ENCODE measurements around the gene CLEC6A. TPM values are rescaled to one million over a fixed set of nuclear protein-coding genes. Genes with fewer than 3 reads are reported as not detected.
A peak's percentile ranks its signal among the peaks of the same experiment; 100 is the strongest.

Gene CLEC6A
- total RNA-seq, 1 experiment from 2014 or later: 0.17 TPM

GRCh38 chr12:8527250-8528130, 71.7 kb downstream of the CLEC6A start:
- Histone ChIP-seq H3K27ac (ENCODE audit: insufficient read length, low read depth, low read length) (no peak overlapping the region), H3K56ac (ENCODE audit: insufficient read length, low read depth, low read length) (no peak overlapping the region), H3K9me3 (ENCODE audit: control insufficient read depth, low read depth, low read length) (no peaks in the 10 kb centered on the region), H4K91ac (ENCODE audit: insufficient read length, low read depth, low read length) (no peak overlapping the region), H3K4ac (ENCODE audit: low read depth, low read length) (no peak overlapping the region), H3K23me2 (ENCODE audit: insufficient read length, low read depth, low read length, poor library complexity, severe bottlenecking) (no peaks in the 10 kb centered on the region), H4K8ac (replicated peaks; ENCODE audit: insufficient read length, low read depth, low read length) (no peak overlapping the region), H3K79me1 (ENCODE audit: insufficient read depth, low read depth, low read length, poor library complexity, severe bottlenecking) (no peaks in the 10 kb centered on the region), H2BK15ac (ENCODE audit: low read depth, low read length) (no peak overlapping the region), H3K18ac (ENCODE audit: insufficient read length, low read depth, low read length) (peak overlapping the region; percentile 82), H4K5ac (ENCODE audit: insufficient read length, low read depth, low read length) (no peak overlapping the region), H3K9ac (ENCODE audit: extremely low read depth, insufficient read length, low read length) (no peak overlapping the region), H2AK5ac (ENCODE audit: insufficient read length, low read length) (no peak overlapping the region), H4K20me1 (ENCODE audit: control insufficient read depth, insufficient read depth, insufficient read length) (no peaks in the 10 kb centered on the region), H3T11ph (ENCODE audit: low read length) (no peak overlapping the region), H3K23ac (ENCODE audit: insufficient read length, low read depth, low read length) (no peak overlapping the region), H3K4me2 (ENCODE audit: insufficient read depth, insufficient read length, low read length) (no peak overlapping the region), H2BK120ac (ENCODE audit: low read depth, low read length, poor library complexity, severe bottlenecking) (no peak overlapping the region), H2AFZ (ENCODE audit: low read length) (peak overlapping the region; percentile 19), H3K4me1 (ENCODE audit: insufficient read depth, low read length) (no peaks in the 10 kb centered on the region; the same call in 1 of the 2 replicates), H2BK20ac (ENCODE audit: low read depth, low read length, poor library complexity, severe bottlenecking) (no peak overlapping the region), H3K27me3 (ENCODE audit: insufficient read depth, low read length) (no peaks in the 10 kb centered on the region), H2BK5ac (ENCODE audit: insufficient read length, low read length) (no peak overlapping the region), H3K79me2 (ENCODE audit: insufficient read depth, low read length) (no peaks in the 10 kb centered on the region), H3K14ac (ENCODE audit: insufficient read depth, low read length) (peak overlapping the region; percentile 83), H2BK12ac (ENCODE audit: insufficient read length, low read depth, low read length) (no peak overlapping the region)
- Mint-ChIP-seq H3K36me3 (ENCODE audit: insufficient read depth in 1 of 3, low read depth in 3 of 3) (peaks cover 3 to 27% (median 10%) of the 10 kb centered on the region in 3 experiments; a peak in 6 of 7 replicates), H3K9me3 (peaks cover 32 to 34% of the 10 kb centered on the region in 2 experiments), H3K4me3 (no peak overlapping the region), H3K4me1 (peaks cover 10% of the 10 kb centered on the region in 2 experiments), H3K27ac (peak overlapping the region in 1 of 3 experiments; percentile 31; a peak in 1 of 7 replicates), H3K27me3 (ENCODE audit: low read depth) (no peaks in the 10 kb centered on the region)
- TF ChIP-seq CTCF (conservative IDR thresholded peaks at IDR 0.05): no peak
- no CpG with 5 or more reads among the region's 30 CpGs for WGBS (ENCODE audit: extremely low coverage, insufficient read length, low lambda C conversion rate)
- peak; percentile 76 for DNase-seq

Other genes with a start within 250 kb of the CLEC6A start
- 0.09 and 0.15 TPM in 2 replicates for gene FAM90A1, start 228.3 kb upstream of the CLEC6A start, total RNA-seq (2021)
- 0.42 and 0.48 TPM in 2 replicates for gene CLEC4D, start 57.5 kb downstream of the CLEC6A start, total RNA-seq (2021)
- 0.18 TPM in 1 of 2 replicates, not detected in the other for gene CLEC4E, start 84.9 kb downstream of the CLEC6A start, total RNA-seq (2021)
- gene AICDA, start 156.9 kb downstream of the CLEC6A start, total RNA-seq (2021): 0.22 TPM in 1 of 2 replicates, not detected in the other
- gene MFAP5, start 206.9 kb downstream of the CLEC6A start, total RNA-seq (2021): 0.09 and 0.26 TPM in 2 replicates
- gene RIMKLB, start 242.0 kb downstream of the CLEC6A start, total RNA-seq (2021): 80.2 and 87.7 TPM in 2 replicates

All from H9 (cell line).